OCI-LY7 (cell line): ENCODE results near the gene RNF166.

Experiments
- CTCF ChIP-seq: fragments of 200-600 bp; sonication (generic); conservative IDR thresholded peaks from 2 replicates; pipeline ENCODE4 v1.5.1; 2014; ENCODE audit warnings: mild to moderate bottlenecking, antibody characterized with exemption, low read length, moderate library complexity, mixed read lengths
- EZH2phosphoT487 ChIP-seq: fragments of 200-600 bp; sonication (generic); IDR thresholded peaks from 2 replicates; pipeline ENCODE4 v1.6.1; 2018; ENCODE audit warnings: low read depth, borderline replicate concordance, mild to moderate bottlenecking, mixed run types, antibody characterized with exemption, low read length, moderate library complexity, mixed read lengths

- TF ChIP-seq EZH2phosphoT487 (no peak), CTCF (no peak)
Measured at GRCh38 chr16:88705801-88706228, 393 bp downstream of the RNF166 start.
